WTC11 (cell line): ENCODE data around the gene IDUA. TPM values are rescaled to one million over a fixed set of nuclear protein-coding genes. Genes with fewer than 3 reads are reported as not detected.

Experiments
- ATAC-seq: fragments of 200-7000 bp; cut with Tn5 transposase; 2 replicates; pipeline ENCODE4 v1.10.0; 2021; ENCODE audit warnings: mild to moderate bottlenecking, moderate library complexity
- CTCF ChIA-PET: fragments of 300-600 bp; sonication (Branson Sonifier 250); formaldehyde crosslinking; loops from one replicate; lab custom pipeline; 2021; ENCODE audit warnings: antibody characterized with exemption; lab: Charles Lee
- POLR2A ChIA-PET: fragments of 350-600 bp; sonication (Branson Sonifier 250); formaldehyde crosslinking; loops from one replicate; lab custom pipeline; 2021; ENCODE audit warnings: antibody characterized with exemption; lab: Charles Lee
- DNase-seq: peaks from one replicate; pipeline ENCODE4 v3.0.0; 2021; ENCODE audit warnings: low spot score
- H3K27ac Mint-ChIP-seq: 2 replicates; pipeline ENCODE4 v1.8.0; 2021; ENCODE audit warnings: mixed read lengths
- H3K27me3 Mint-ChIP-seq: 2 replicates; pipeline ENCODE4 v1.8.0; 2021; ENCODE audit warnings: low read depth, mild to moderate bottlenecking, moderate library complexity, mixed read lengths
- H3K36me3 Mint-ChIP-seq: 2 replicates; pipeline ENCODE4 v1.8.0; 2021; ENCODE audit warnings: mixed read lengths
- H3K4me1 Mint-ChIP-seq: 2 replicates; pipeline ENCODE4 v1.8.0; 2022; ENCODE audit warnings: mixed read lengths
- H3K4me3 Mint-ChIP-seq: 2 replicates; pipeline ENCODE4 v1.8.0; 2021; ENCODE audit warnings: mild to moderate bottlenecking, moderate library complexity, mixed read lengths
- H3K9me3 Mint-ChIP-seq: 2 replicates; pipeline ENCODE4 v1.8.0; 2021; ENCODE audit warnings: mixed read lengths
- CREM ChIP-seq: sonication (generic); formaldehyde crosslinking; IDR thresholded peaks from 2 replicates; pipeline ENCODE4 v1.8.1; 2022; ENCODE audit warnings: mild to moderate bottlenecking, missing genetic modification reagents, moderate library complexity
- FOXP1 ChIP-seq: sonication (generic); formaldehyde crosslinking; IDR thresholded peaks from 2 replicates; pipeline ENCODE4 v1.8.0; 2022; ENCODE audit warnings: missing genetic modification reagents, mild to moderate bottlenecking, moderate library complexity, borderline replicate concordance
- GABPB1 ChIP-seq: sonication (generic); formaldehyde crosslinking; IDR thresholded peaks from 2 replicates; pipeline ENCODE4 v1.8.1; 2023; ENCODE audit warnings: mild to moderate bottlenecking, missing genetic modification reagents
- JAZF1 ChIP-seq: fragments of 250-450 bp; sonication (Bioruptor Pico); IDR thresholded peaks from 2 replicates; pipeline ENCODE4 v1.9.0; 2021; ENCODE audit warnings: moderate library complexity, mild to moderate bottlenecking, inconsistent platforms
- NR3C1 ChIP-seq: sonication (generic); formaldehyde crosslinking; conservative IDR thresholded peaks from 2 replicates; pipeline ENCODE4 v1.8.1; 2023; ENCODE audit warnings: low read depth, mild to moderate bottlenecking, missing genetic modification reagents
- OVOL2 ChIP-seq: fragments of 250-450 bp; sonication (Bioruptor Pico); IDR thresholded peaks from 2 replicates; pipeline ENCODE4 v1.9.0; 2021; ENCODE audit warnings: mild to moderate bottlenecking, borderline replicate concordance
- ZBTB21 ChIP-seq: sonication (generic); formaldehyde crosslinking; IDR thresholded peaks from 2 replicates; pipeline ENCODE4 v1.8.1; 2023; ENCODE audit warnings: mild to moderate bottlenecking, missing genetic modification reagents, borderline replicate concordance
- ZNF121 ChIP-seq: sonication (generic); formaldehyde crosslinking; IDR thresholded peaks from 2 replicates; pipeline ENCODE4 v1.8.0; 2023; ENCODE audit warnings: missing genetic modification reagents
- ZNF219 ChIP-seq: sonication (generic); formaldehyde crosslinking; IDR thresholded peaks from 2 replicates; pipeline ENCODE4 v1.8.0; 2023; ENCODE audit warnings: missing genetic modification reagents, mild to moderate bottlenecking, borderline replicate concordance
- ZNF263 ChIP-seq: sonication (generic); formaldehyde crosslinking; IDR thresholded peaks from 2 replicates; pipeline ENCODE4 v1.8.1; 2022; ENCODE audit warnings: low read depth, mild to moderate bottlenecking, moderate library complexity, missing genetic modification reagents
- ZNF416 ChIP-seq: fragments of 250-450 bp; sonication (Bioruptor Pico); IDR thresholded peaks from 2 replicates; pipeline ENCODE4 v1.9.0; 2021; ENCODE audit warnings: mild to moderate bottlenecking, inconsistent platforms
- total RNA-seq: library from RNA; stranded (reverse); gene quantifications from 3 replicates; pipeline ENCODE4 v1.2.3, GENCODE V29; 2021
- TF ChIP-seq, protein P1 (sequence below): sonication (generic); formaldehyde crosslinking; IDR thresholded peaks from 2 replicates; pipeline ENCODE4 v1.8.1; 2023; ENCODE audit warnings: mild to moderate bottlenecking, missing genetic modification reagents, moderate library complexity
- TF ChIP-seq, protein P2 (sequence below): sonication (generic); formaldehyde crosslinking; IDR thresholded peaks from 2 replicates; pipeline ENCODE4 v1.8.1; 2023; ENCODE audit warnings: mild to moderate bottlenecking, missing genetic modification reagents
- TF ChIP-seq, protein P3 (sequence below): sonication (generic); formaldehyde crosslinking; IDR thresholded peaks from 2 replicates; pipeline ENCODE4 v1.8.1; 2023; ENCODE audit warnings: mild to moderate bottlenecking, missing genetic modification reagents
- TF ChIP-seq, protein P4 (sequence below): sonication (generic); formaldehyde crosslinking; IDR thresholded peaks from 2 replicates; pipeline ENCODE4 v1.8.1; 2023; ENCODE audit warnings: mild to moderate bottlenecking, missing genetic modification reagents, borderline replicate concordance
- TF ChIP-seq, protein P5 (sequence below): sonication (generic); formaldehyde crosslinking; IDR thresholded peaks from 2 replicates; pipeline ENCODE4 v1.8.0; 2023; ENCODE audit warnings: mild to moderate bottlenecking, missing genetic modification reagents
- TF ChIP-seq, protein P6 (sequence below): fragments of 250-450 bp; sonication (Bioruptor Pico); IDR thresholded peaks from 2 replicates; pipeline ENCODE4 v1.9.0; 2021; ENCODE audit warnings: mild to moderate bottlenecking
- TF ChIP-seq, protein P7 (sequence below): fragments of 250-450 bp; sonication (Bioruptor Pico); IDR thresholded peaks from 2 replicates; pipeline ENCODE4 v1.9.0; 2021; ENCODE audit warnings: moderate library complexity, mild to moderate bottlenecking, inconsistent platforms, borderline replicate concordance

Gene IDUA
- total RNA-seq, 1 experiment from 2014 or later, result 8.7 TPM

DNA sequence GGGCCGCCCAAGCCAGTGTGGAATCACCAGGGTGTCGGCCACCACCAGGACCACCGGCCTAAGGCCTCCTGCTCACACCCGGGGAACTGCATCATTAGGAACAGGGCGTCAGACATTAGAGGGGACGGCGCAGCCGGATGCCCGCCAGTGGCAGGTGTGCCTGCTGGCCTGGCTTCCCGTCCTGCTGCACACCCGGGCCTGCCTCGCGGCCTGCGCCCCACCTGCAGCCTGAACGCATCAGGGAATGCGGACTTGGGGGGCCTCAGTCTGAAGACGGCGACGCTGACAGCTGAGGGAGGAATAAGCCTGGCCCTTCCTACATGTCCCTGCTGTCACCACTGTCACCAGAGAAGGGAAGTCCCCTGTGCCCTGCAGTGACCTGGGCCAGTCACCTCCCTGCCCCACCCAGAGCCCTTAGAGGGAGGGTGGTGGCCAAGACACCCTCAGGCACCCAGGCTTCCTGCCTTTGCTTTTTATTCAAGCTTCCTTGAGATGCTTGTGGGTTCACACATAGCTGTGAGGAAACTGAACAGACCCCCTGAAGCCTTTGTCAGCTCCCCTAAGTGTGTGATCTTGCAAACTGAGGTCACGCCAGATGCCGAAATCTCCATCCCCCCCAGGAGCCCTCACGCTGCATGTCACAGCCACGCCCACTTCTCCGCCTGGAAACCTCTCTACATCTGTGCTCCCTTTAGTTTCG lies 16.6 kb upstream of the IDUA start:
- H3K4me1 Mint-ChIP-seq, result no peaks in the 10 kb centered on the region
- peaks cover 1% of the 10 kb centered on the region; the same call in 1 of the 2 replicates for H3K9me3 Mint-ChIP-seq
- H3K27ac Mint-ChIP-seq, result no peak overlapping the region
- ChIA-PET CTCF (no interaction called here), POLR2A (interaction anchor here (0.6 to 0.7 kb wide), 2 partner anchors 69 to 102 kb away, joined by 3 read pairs; no protein-coding TSS in a partner anchor)
- no peak for DNase-seq
- TF ChIP-seq, protein P1, sequence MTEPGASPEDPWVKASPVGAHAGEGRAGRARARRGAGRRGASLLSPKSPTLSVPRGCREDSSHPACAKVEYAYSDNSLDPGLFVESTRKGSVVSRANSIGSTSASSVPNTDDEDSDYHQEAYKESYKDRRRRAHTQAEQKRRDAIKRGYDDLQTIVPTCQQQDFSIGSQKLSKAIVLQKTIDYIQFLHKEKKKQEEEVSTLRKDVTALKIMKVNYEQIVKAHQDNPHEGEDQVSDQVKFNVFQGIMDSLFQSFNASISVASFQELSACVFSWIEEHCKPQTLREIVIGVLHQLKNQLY (CRISPR knock-in tag), result no peak
- TF ChIP-seq OVOL2 (CRISPR knock-in tag) (no peak), ZNF416 (CRISPR knock-in tag) (no peak), CREM (CRISPR knock-in tag) (no peak)
- TF ChIP-seq, protein P2, sequence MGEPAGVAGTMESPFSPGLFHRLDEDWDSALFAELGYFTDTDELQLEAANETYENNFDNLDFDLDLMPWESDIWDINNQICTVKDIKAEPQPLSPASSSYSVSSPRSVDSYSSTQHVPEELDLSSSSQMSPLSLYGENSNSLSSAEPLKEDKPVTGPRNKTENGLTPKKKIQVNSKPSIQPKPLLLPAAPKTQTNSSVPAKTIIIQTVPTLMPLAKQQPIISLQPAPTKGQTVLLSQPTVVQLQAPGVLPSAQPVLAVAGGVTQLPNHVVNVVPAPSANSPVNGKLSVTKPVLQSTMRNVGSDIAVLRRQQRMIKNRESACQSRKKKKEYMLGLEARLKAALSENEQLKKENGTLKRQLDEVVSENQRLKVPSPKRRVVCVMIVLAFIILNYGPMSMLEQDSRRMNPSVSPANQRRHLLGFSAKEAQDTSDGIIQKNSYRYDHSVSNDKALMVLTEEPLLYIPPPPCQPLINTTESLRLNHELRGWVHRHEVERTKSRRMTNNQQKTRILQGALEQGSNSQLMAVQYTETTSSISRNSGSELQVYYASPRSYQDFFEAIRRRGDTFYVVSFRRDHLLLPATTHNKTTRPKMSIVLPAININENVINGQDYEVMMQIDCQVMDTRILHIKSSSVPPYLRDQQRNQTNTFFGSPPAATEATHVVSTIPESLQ, result no peak
- TF ChIP-seq, protein P3, sequence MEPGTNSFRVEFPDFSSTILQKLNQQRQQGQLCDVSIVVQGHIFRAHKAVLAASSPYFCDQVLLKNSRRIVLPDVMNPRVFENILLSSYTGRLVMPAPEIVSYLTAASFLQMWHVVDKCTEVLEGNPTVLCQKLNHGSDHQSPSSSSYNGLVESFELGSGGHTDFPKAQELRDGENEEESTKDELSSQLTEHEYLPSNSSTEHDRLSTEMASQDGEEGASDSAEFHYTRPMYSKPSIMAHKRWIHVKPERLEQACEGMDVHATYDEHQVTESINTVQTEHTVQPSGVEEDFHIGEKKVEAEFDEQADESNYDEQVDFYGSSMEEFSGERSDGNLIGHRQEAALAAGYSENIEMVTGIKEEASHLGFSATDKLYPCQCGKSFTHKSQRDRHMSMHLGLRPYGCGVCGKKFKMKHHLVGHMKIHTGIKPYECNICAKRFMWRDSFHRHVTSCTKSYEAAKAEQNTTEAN (CRISPR knock-in tag), result no peak
- H3K4me3 Mint-ChIP-seq, result no peak overlapping the region
- H3K27me3 Mint-ChIP-seq, result peaks cover 31% of the 10 kb centered on the region
- H3K36me3 Mint-ChIP-seq, result no peaks in the 10 kb centered on the region
- no peak for ATAC-seq

DNA sequence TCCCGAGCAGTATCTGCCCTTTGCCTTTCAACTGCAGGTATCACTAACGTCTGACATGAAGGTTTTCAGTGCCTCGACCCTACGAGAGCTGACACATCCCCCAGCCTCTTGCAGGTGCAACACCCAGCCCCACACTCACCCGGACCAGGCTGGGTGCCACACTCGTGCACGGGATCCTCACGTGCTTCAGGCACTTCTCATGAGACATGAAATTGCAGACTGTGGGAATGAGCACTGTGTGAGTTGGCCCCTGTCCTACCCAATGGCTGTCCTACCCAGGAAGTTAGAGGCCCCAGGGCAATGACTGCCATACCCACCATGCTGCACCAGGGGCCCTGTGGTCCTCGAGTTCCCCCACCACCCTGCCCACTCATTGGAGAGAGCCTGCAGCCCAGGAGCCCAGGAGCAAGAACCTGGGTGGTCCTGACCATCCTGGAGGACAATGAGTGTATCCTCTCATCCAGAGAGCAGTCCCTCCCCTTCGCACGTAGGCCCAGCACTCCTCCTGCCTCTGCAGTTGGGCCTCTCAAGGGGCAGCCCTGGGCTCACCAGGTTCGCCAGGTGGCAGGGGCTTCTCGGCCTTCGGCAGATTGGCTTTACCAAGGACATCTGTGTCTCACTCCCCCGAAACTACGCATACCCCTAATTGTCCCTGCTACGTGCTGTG lies 15.9 kb upstream of the IDUA start:
- CTCF ChIA-PET, result interaction anchor here (1.9 kb wide), 1 partner anchor 45 kb away, joined by 7 read pairs; no protein-coding TSS in a partner anchor
- Mint-ChIP-seq H3K4me3 (no peak overlapping the region), H3K27me3 (peaks cover 34% of the 10 kb centered on the region), H3K9me3 (peaks cover 3% of the 10 kb centered on the region; the same call in 1 of the 2 replicates), H3K36me3 (no peaks in the 10 kb centered on the region), H3K4me1 (no peaks in the 10 kb centered on the region), H3K27ac (no peak overlapping the region)
- POLR2A ChIA-PET, result no interaction called here
- DNase-seq (no peak), ATAC-seq (no peak)
- TF ChIP-seq JAZF1 (CRISPR knock-in tag), result no peak
- TF ChIP-seq, protein P4, sequence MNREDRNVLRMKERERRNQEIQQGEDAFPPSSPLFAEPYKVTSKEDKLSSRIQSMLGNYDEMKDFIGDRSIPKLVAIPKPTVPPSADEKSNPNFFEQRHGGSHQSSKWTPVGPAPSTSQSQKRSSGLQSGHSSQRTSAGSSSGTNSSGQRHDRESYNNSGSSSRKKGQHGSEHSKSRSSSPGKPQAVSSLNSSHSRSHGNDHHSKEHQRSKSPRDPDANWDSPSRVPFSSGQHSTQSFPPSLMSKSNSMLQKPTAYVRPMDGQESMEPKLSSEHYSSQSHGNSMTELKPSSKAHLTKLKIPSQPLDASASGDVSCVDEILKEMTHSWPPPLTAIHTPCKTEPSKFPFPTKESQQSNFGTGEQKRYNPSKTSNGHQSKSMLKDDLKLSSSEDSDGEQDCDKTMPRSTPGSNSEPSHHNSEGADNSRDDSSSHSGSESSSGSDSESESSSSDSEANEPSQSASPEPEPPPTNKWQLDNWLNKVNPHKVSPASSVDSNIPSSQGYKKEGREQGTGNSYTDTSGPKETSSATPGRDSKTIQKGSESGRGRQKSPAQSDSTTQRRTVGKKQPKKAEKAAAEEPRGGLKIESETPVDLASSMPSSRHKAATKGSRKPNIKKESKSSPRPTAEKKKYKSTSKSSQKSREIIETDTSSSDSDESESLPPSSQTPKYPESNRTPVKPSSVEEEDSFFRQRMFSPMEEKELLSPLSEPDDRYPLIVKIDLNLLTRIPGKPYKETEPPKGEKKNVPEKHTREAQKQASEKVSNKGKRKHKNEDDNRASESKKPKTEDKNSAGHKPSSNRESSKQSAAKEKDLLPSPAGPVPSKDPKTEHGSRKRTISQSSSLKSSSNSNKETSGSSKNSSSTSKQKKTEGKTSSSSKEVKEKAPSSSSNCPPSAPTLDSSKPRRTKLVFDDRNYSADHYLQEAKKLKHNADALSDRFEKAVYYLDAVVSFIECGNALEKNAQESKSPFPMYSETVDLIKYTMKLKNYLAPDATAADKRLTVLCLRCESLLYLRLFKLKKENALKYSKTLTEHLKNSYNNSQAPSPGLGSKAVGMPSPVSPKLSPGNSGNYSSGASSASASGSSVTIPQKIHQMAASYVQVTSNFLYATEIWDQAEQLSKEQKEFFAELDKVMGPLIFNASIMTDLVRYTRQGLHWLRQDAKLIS (CRISPR knock-in tag), result no peak
- TF ChIP-seq ZBTB21, result no peak
- TF ChIP-seq, protein P5, sequence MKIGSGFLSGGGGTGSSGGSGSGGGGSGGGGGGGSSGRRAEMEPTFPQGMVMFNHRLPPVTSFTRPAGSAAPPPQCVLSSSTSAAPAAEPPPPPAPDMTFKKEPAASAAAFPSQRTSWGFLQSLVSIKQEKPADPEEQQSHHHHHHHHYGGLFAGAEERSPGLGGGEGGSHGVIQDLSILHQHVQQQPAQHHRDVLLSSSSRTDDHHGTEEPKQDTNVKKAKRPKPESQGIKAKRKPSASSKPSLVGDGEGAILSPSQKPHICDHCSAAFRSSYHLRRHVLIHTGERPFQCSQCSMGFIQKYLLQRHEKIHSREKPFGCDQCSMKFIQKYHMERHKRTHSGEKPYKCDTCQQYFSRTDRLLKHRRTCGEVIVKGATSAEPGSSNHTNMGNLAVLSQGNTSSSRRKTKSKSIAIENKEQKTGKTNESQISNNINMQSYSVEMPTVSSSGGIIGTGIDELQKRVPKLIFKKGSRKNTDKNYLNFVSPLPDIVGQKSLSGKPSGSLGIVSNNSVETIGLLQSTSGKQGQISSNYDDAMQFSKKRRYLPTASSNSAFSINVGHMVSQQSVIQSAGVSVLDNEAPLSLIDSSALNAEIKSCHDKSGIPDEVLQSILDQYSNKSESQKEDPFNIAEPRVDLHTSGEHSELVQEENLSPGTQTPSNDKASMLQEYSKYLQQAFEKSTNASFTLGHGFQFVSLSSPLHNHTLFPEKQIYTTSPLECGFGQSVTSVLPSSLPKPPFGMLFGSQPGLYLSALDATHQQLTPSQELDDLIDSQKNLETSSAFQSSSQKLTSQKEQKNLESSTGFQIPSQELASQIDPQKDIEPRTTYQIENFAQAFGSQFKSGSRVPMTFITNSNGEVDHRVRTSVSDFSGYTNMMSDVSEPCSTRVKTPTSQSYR (CRISPR knock-in tag), result no peak
- no peak for TF ChIP-seq ZNF263
- TF ChIP-seq ZNF219 (CRISPR knock-in tag), result no peak
- TF ChIP-seq, protein P6, sequence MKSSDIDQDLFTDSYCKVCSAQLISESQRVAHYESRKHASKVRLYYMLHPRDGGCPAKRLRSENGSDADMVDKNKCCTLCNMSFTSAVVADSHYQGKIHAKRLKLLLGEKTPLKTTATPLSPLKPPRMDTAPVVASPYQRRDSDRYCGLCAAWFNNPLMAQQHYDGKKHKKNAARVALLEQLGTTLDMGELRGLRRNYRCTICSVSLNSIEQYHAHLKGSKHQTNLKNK (CRISPR knock-in tag), result no peak
- TF ChIP-seq ZNF121 (CRISPR knock-in tag), result no peak
- TF ChIP-seq, protein P7, sequence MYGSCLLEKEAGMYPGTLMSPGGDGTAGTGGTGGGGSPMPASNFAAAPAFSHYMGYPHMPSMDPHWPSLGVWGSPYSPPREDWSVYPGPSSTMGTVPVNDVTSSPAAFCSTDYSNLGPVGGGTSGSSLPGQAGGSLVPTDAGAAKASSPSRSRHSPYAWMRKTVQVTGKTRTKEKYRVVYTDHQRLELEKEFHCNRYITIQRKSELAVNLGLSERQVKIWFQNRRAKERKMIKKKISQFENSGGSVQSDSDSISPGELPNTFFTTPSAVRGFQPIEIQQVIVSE, result no peak
- TF ChIP-seq NR3C1 (CRISPR knock-in tag), result no peak
- TF ChIP-seq GABPB1, result no peak
- TF ChIP-seq FOXP1 (CRISPR knock-in tag), result no peak
